A549 (cell line): ENCODE results near the gene FBXL15. TPM values are rescaled to one million over a fixed set of nuclear protein-coding genes. Genes with fewer than 3 reads are reported as not detected.
A peak's percentile ranks its signal among the peaks of the same experiment; 100 is the strongest.

ENCODE experiments used
- ATAC-seq, 2 experiments: fragments of 200-7000 bp in 1 of 2; fragments of >200 bp in 1 of 2; cut with Nextera tagmentation in 1 of 2; cut with Tn5 transposase in 1 of 2; 3 replicates each; pipeline versions ENCODE4 v1.8.0 to v1.9.1; 2018 to 2020; ENCODE audit warnings: mild to moderate bottlenecking in 1 of 2, moderate library complexity in 1 of 2
- CTCF ChIA-PET: fragments of 300-600 bp; sonication (Branson Sonifier 250); formaldehyde crosslinking; extraction: SDS; loops from one replicate; lab custom pipeline; 2021; ENCODE audit warnings: antibody characterized with exemption, inconsistent platforms; lab: Yijun Ruan, JAX
- POLR2A ChIA-PET: fragments of 350-600 bp; formaldehyde crosslinking; extraction: SDS; loops from one replicate; lab custom pipeline; 2021; ENCODE audit warnings: antibody characterized with exemption, inconsistent platforms; lab: Yijun Ruan, JAX
- DNase-seq, 2 experiments: peaks; one replicate each; pipeline versions ENCODE4 v3.0.0 to v3.0.0-alpha.2; 2011 to 2016; ENCODE audit warnings: low read depth in 1 of 2, low spot score in 1 of 2
- FAIRE-seq: peaks from 2 replicates; lab custom pipeline; 2011; peaks lifted over from hg19 to GRCh38; lab: Jason Lieb, UNC
- H3K27ac ChIP-seq, 2 experiments: fragments of >200 bp; sonication (Bioruptor Twin); formaldehyde crosslinking; 3 replicates each; pipeline ENCODE4 v1.5.1; 2016 to 2017
- H3K4me1 ChIP-seq: fragments of >200 bp; sonication (Bioruptor Twin); formaldehyde crosslinking; 3 replicates; pipeline ENCODE4 v1.6.1; 2016
- H3K4me2 ChIP-seq: fragments of >200 bp; sonication (Bioruptor Twin); formaldehyde crosslinking; 3 replicates; pipeline ENCODE4 v1.6.1; 2016
- H3K4me3 ChIP-seq: fragments of >200 bp; sonication (Bioruptor Twin); formaldehyde crosslinking; 3 replicates; pipeline ENCODE4 v1.5.1; 2016
- H3K9me3 ChIP-seq: fragments of >200 bp; sonication (Bioruptor Twin); formaldehyde crosslinking; 3 replicates; pipeline ENCODE4 v1.6.1; 2016
- CBX8 ChIP-seq: fragments of 200-600 bp; sonication (generic); IDR thresholded peaks from 2 replicates; pipeline ENCODE4 v1.6.1; 2016
- CEBPB ChIP-seq, 2 experiments: fragments of >200 bp in 1 of 2; sonication (Bioruptor Twin) in 1 of 2; formaldehyde crosslinking in 1 of 2; IDR thresholded peaks; 2 replicates each; pipeline ENCODE4 v1.6.1; 2012 to 2016
- CTCF ChIP-seq: fragments of >200 bp; sonication (Bioruptor Twin); formaldehyde crosslinking; IDR thresholded peaks from 3 replicates; pipeline ENCODE4 v1.5.1; 2016
- ESRRA ChIP-seq: fragments of 150-350 bp; IDR thresholded peaks from 2 replicates; pipeline ENCODE4 v1.6.1; 2014; ENCODE audit warnings: mild to moderate bottlenecking, low read length, borderline replicate concordance
- MAFK ChIP-seq: fragments of 450-650 bp; IDR thresholded peaks from 2 replicates; pipeline ENCODE4 v1.6.1; 2014; ENCODE audit not compliant: partially characterized antibody
- RARB ChIP-seq: fragments of 250-450 bp; sonication (Bioruptor Pico); IDR thresholded peaks from 2 replicates; pipeline ENCODE4 v1.8.0; 2021; ENCODE audit warnings: mild to moderate bottlenecking, moderate library complexity
- RCOR1 ChIP-seq: fragments of 150-350 bp; IDR thresholded peaks from 2 replicates; pipeline ENCODE4 v1.6.1; 2014; ENCODE audit warnings: antibody characterized with exemption, low read length, low read depth
- RNF2 ChIP-seq: fragments of 200-600 bp; sonication (generic); IDR thresholded peaks from 2 replicates; pipeline ENCODE4 v1.6.1; 2016; ENCODE audit warnings: low read depth, mild to moderate bottlenecking, antibody characterized with exemption, moderate library complexity, borderline replicate concordance
- TP53 ChIP-seq: fragments of 250-450 bp; sonication (Bioruptor Pico); IDR thresholded peaks from 2 replicates; pipeline ENCODE4 v1.5.0; 2021; ENCODE audit warnings: mild to moderate bottlenecking, moderate library complexity
- ZNF302 ChIP-seq: fragments of 250-450 bp; sonication (Bioruptor Pico); IDR thresholded peaks from 2 replicates; pipeline ENCODE4 v1.9.0; 2021; ENCODE audit warnings: inconsistent platforms, mild to moderate bottlenecking, moderate library complexity
- WGBS: methylation state at CpG from one replicate; pipeline ENCODE4 v1.1.6; 2017; ENCODE audit errors: missing lambda C conversion rate; 5-methylcytosine and 5-hydroxymethylcytosine counted together
- polyA plus RNA-seq, 4 experiments: library from polyadenylated mRNA; depleted of rRNA in 3 of 4; stranded (reverse); fragments of >200 nt; fragmentation: RNase III in 1 of 4; extraction: RNeasy Plus Mini Kit Qiagen cat#74134 plus additional on column Dnase treatment in 1 of 4; gene quantifications; 2 replicates in 3 of 4; 3 replicates in 1 of 4; pipeline ENCODE4 v1.2.3, GENCODE V29; 2011 to 2017
- TF ChIP-seq, protein P1 (sequence below): IDR thresholded peaks from 2 replicates; pipeline ENCODE4 v1.6.1; 2012
- TF ChIP-seq, protein P2 (sequence below): fragments of >200 bp; sonication (Bioruptor Twin); formaldehyde crosslinking; IDR thresholded peaks from 3 replicates; pipeline ENCODE4 v1.6.1; 2016

The FBXL15 gene
- polyA plus RNA-seq, 2 of the 4 experiments (the other 2 are of a cell fraction) = 4.8 to 9.4 TPM

GRCh38 chr10:102396730-102397151 is 23.9 kb upstream of the FBXL15 start:
- ChIA-PET POLR2A (no interaction called here), CTCF (interaction anchor here (1.1 to 16.2 kb wide), 10 partner anchors 8 to 264 kb away, joined by 3 to 450 read pairs (median 92); partner anchors contain the start of genes CUEDC2, ELOVL3, FBXL15 and PITX3)
- H3K4me2 ChIP-seq = peak overlapping the region; percentile 98
- WGBS = 93% methylated on average over 7 of the region's 12 CpGs
- peak overlapping the region; percentile 56; the same call in 2 of the 3 replicates for H3K4me3 ChIP-seq
- H3K4me1 ChIP-seq = peaks cover 36% of the 10 kb centered on the region
- no peak for DNase-seq
- FAIRE-seq = no peak
- no peak for ATAC-seq
- H3K27ac ChIP-seq = peak overlapping the region in 1 of 2 experiments; percentile 91; a peak in 4 of 6 replicates
- H3K9me3 ChIP-seq = no peaks in the 10 kb centered on the region
- TF ChIP-seq CTCF = no peak
- TF ChIP-seq RARB (CRISPR knock-in tag) = no peak
- TF ChIP-seq MAFK = no peak
- TF ChIP-seq RNF2 = no peak
- no peak for TF ChIP-seq RCOR1
- TF ChIP-seq TP53 (CRISPR knock-in tag) = no peak
- TF ChIP-seq, protein P1, sequence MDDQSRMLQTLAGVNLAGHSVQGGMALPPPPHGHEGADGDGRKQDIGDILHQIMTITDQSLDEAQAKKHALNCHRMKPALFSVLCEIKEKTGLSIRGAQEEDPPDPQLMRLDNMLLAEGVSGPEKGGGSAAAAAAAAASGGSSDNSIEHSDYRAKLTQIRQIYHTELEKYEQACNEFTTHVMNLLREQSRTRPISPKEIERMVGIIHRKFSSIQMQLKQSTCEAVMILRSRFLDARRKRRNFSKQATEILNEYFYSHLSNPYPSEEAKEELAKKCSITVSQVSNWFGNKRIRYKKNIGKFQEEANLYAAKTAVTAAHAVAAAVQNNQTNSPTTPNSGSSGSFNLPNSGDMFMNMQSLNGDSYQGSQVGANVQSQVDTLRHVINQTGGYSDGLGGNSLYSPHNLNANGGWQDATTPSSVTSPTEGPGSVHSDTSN = no peak
- no peak for TF ChIP-seq CBX8
- TF ChIP-seq ESRRA = no peak
- TF ChIP-seq, protein P2, sequence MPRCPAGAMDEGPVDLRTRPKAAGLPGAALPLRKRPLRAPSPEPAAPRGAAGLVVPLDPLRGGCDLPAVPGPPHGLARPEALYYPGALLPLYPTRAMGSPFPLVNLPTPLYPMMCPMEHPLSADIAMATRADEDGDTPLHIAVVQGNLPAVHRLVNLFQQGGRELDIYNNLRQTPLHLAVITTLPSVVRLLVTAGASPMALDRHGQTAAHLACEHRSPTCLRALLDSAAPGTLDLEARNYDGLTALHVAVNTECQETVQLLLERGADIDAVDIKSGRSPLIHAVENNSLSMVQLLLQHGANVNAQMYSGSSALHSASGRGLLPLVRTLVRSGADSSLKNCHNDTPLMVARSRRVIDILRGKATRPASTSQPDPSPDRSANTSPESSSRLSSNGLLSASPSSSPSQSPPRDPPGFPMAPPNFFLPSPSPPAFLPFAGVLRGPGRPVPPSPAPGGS = no peak
- TF ChIP-seq ZNF302 = no peak

DNA sequence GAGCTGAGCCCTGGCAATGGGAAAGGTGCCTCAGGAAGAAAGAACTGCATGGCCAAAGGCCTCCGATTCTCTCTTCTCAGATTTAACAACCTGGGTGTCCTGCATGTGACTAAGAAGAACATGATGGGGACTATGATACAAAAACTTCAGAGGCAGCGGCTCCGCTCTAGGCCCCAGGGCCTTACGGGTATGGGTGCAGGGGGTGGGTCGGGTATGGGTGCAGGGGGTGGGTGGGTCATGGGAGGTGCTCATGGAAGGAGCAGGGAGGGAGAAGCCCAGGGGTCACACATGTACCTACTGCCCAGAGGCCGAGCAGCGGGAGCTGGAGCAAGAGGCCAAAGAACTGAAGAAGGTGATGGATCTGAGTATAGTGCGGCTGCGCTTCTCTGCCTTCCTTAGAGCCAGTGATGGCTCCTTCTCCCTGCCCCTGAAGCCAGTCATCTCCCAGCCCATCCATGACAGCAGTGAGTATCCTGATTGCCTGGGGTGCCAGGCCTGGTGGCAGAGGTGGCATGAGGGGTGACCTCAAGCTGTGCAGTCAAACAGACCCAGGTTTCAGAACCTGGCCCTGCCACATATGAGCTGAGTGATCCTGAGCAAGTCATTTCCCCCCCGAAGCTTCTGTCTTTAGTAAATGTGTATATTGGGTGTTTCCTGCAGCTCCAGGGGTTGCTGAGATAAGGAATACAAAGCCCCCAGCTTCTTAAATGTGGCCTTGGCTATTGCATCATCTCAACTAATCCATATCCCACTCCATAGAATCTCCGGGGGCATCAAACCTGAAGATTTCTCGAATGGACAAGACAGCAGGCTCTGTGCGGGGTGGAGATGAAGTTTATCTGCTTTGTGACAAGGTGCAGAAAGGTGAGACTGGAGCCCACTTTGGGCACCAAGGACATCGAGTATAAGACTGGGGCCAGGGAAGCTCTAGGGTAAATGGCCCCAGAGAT is 23.1 kb upstream of the FBXL15 start:
- POLR2A ChIA-PET = interaction anchor here (0.7 to 1.9 kb wide), 4 partner anchors 14 to 172 kb away, joined by 3 to 7 read pairs (median 4); partner anchors contain the start of gene ELOVL3
- Histone ChIP-seq H3K9me3 (no peaks in the 10 kb centered on the region), H3K27ac (peak overlapping the region in 1 of 2 experiments; percentile 91; a peak in 2 of 6 replicates), H3K4me3 (no peak overlapping the region), H3K4me2 (peak overlapping the region; percentile 98; the same call in 1 of the 3 replicates), H3K4me1 (peaks cover 44% of the 10 kb centered on the region)
- no peak for DNase-seq
- no peak for FAIRE-seq
- CTCF ChIA-PET = interaction anchor here (0.5 to 16.2 kb wide), 19 partner anchors 7 to 956 kb away, joined by 3 to 450 read pairs (median 9); partner anchors contain the start of genes CUEDC2, ELOVL3, FBXL15 and PITX3
- TF ChIP-seq, protein P1 = no peak
- TF ChIP-seq CEBPB (IDR thresholded peaks at IDR 0.05) = peak in 1 of 2 experiments; percentile 30; a peak in 1 of 4 replicates
- WGBS = 93% methylated on average over 13 of the region's 14 CpGs
- no peak for ATAC-seq
